H1 (cell line): ENCODE data around the gene FKBP5. TPM values are rescaled to one million over a fixed set of nuclear protein-coding genes. Genes with fewer than 3 reads are reported as not detected.

Experiments
- CTCF ChIA-PET: fragments of 300-600 bp; sonication (Branson Sonifier 250); formaldehyde crosslinking; loops from one replicate; lab custom pipeline; 2021; ENCODE audit not compliant: partially characterized antibody; lab: Charles Lee
- POLR2A ChIA-PET: fragments of 300-600 bp; sonication (Branson Sonifier 250); formaldehyde crosslinking; loops from one replicate; lab custom pipeline; 2021; ENCODE audit warnings: inconsistent platforms; ENCODE audit not compliant: partially characterized antibody; lab: Charles Lee
- DNase-seq, 2 experiments: peaks; one replicate each; pipeline versions ENCODE4 v3.0.0 to v3.0.0-alpha.2; 2010 to 2022; ENCODE audit warnings: low spot score in 2 of 2, low read depth in 1 of 2, mixed read lengths in 1 of 2
- FAIRE-seq: peaks from 2 replicates; lab custom pipeline; 2011; peaks lifted over from hg19 to GRCh38; lab: Jason Lieb, UNC
- H2AFZ ChIP-seq: 2 replicates; pipeline ENCODE4 v1.8.1; 2012; ENCODE audit warnings: low read length, inconsistent platforms
- H2AK5ac ChIP-seq: 2 replicates; pipeline ENCODE4 v1.6.1; 2013; ENCODE audit warnings: low read depth, low read length
- H2BK120ac ChIP-seq: replicated peaks from 2 replicates; pipeline ENCODE3; 2013; ENCODE audit warnings: low read depth, low read length, inconsistent platforms
- H2BK12ac ChIP-seq: 2 replicates; pipeline ENCODE4 v1.6.1; 2013; ENCODE audit warnings: low read depth, low read length
- H2BK15ac ChIP-seq: 2 replicates; pipeline ENCODE4 v1.6.1; 2013; ENCODE audit warnings: low read length
- H2BK20ac ChIP-seq: 2 replicates; pipeline ENCODE4 v1.6.1; 2013; ENCODE audit warnings: low read length
- H2BK5ac ChIP-seq: 2 replicates; pipeline ENCODE4 v1.6.1; 2013; ENCODE audit warnings: low read depth, low read length
- H3K14ac ChIP-seq: 2 replicates; pipeline ENCODE4 v1.6.1; 2013; ENCODE audit warnings: inconsistent platforms; ENCODE audit not compliant: insufficient read length
- H3K18ac ChIP-seq: 2 replicates; pipeline ENCODE4 v1.6.1; 2013; ENCODE audit warnings: low read length; ENCODE audit errors: extremely low read depth
- H3K23ac ChIP-seq: 2 replicates; pipeline ENCODE4 v1.6.1; 2013; ENCODE audit warnings: inconsistent platforms; ENCODE audit not compliant: insufficient read length
- H3K23me2 ChIP-seq: 2 replicates; pipeline ENCODE4 v1.6.1; 2013; ENCODE audit warnings: low read depth, low read length
- H3K27ac ChIP-seq: 2 replicates; pipeline ENCODE4 v1.6.1; 2011; ENCODE audit warnings: low read depth, low read length, inconsistent platforms
- H3K27me3 ChIP-seq, 4 experiments: replicated peaks in 1 of 4; 1 replicate in 1 of 4; 2 replicates in 3 of 4; pipeline versions ENCODE4 v1.6.1 to v1.8.1; 2011 to 2013; ENCODE audit warnings: low read length in 3 of 4, mild to moderate bottlenecking in 3 of 4, inconsistent platforms in 2 of 4, mixed read lengths in 2 of 4, moderate library complexity in 1 of 4; ENCODE audit not compliant: control insufficient read depth in 3 of 4, insufficient read depth in 3 of 4; ENCODE audit errors: extremely low read depth in 1 of 4
- H3K36me3 ChIP-seq, 4 experiments: 2 replicates each; pipeline versions ENCODE4 v1.6.1 to v1.8.1; 2011 to 2013; ENCODE audit warnings: mild to moderate bottlenecking in 4 of 4, low read length in 3 of 4, moderate library complexity in 2 of 4, control low read depth in 1 of 4, inconsistent platforms in 1 of 4; ENCODE audit not compliant: insufficient read depth in 4 of 4, control insufficient read depth in 2 of 4
- H3K4ac ChIP-seq: replicated peaks from 2 replicates; pipeline ENCODE3; 2013; ENCODE audit warnings: low read length, low read depth, mixed read lengths, inconsistent platforms; ENCODE audit not compliant: insufficient read length
- H3K4me1 ChIP-seq, 4 experiments: replicated peaks in 1 of 4; 1 replicate in 1 of 4; 2 replicates in 3 of 4; pipeline versions ENCODE4 v1.6.1 to v1.8.1; 2011 to 2013; ENCODE audit warnings: low read length in 3 of 4, inconsistent platforms in 2 of 4, mixed read lengths in 1 of 4; ENCODE audit not compliant: insufficient read depth in 4 of 4, control insufficient read depth in 3 of 4
- H3K4me2 ChIP-seq, 2 experiments: 2 replicates each; pipeline versions ENCODE4 v1.6.1 to v1.8.1; 2011 to 2013; ENCODE audit warnings: low read depth in 2 of 2, low read length in 2 of 2, control low read depth in 1 of 2, inconsistent platforms in 1 of 2, mild to moderate bottlenecking in 1 of 2; ENCODE audit not compliant: insufficient read depth in 1 of 2
- H3K4me3 ChIP-seq, 4 experiments: fragments of 200-600, 300-600 bp in 1 of 4; sonication (generic), shearing (Covaris generic), sonication (Bioruptor Twin) in 1 of 4; 2 replicates each; pipeline versions ENCODE4 v1.5.1 to v1.8.1; 2011 to 2016; ENCODE audit warnings: low read length in 4 of 4, low read depth in 3 of 4, control low read depth in 2 of 4, inconsistent platforms in 2 of 4, mild to moderate bottlenecking in 2 of 4, mixed read lengths in 1 of 4, moderate library complexity in 1 of 4; ENCODE audit not compliant: insufficient read depth in 2 of 4; ENCODE audit errors: extremely low read depth in 1 of 4
- H3K56ac ChIP-seq: replicated peaks from 2 replicates; pipeline ENCODE3; 2013; ENCODE audit warnings: low read depth, mild to moderate bottlenecking, mixed read lengths, low read length, inconsistent platforms; ENCODE audit not compliant: insufficient read length
- H3K79me1 ChIP-seq: 2 replicates; pipeline ENCODE4 v1.6.1; 2013; ENCODE audit warnings: low read depth, low read length, control low read depth
- H3K79me2 ChIP-seq, 2 experiments: 2 replicates each; pipeline versions ENCODE4 v1.6.1 to v1.8.1; 2012 to 2013; ENCODE audit warnings: low read length in 2 of 2, mild to moderate bottlenecking in 2 of 2, inconsistent platforms in 1 of 2; ENCODE audit not compliant: insufficient read depth in 2 of 2, control insufficient read depth in 1 of 2
- H3K9ac ChIP-seq, 4 experiments: replicated peaks in 1 of 4; 1 replicate in 1 of 4; 2 replicates in 3 of 4; pipeline versions ENCODE4 v1.6.1 to v1.8.1; 2011 to 2013; ENCODE audit warnings: low read depth in 3 of 4, low read length in 3 of 4, control low read depth in 2 of 4, mild to moderate bottlenecking in 2 of 4, moderate library complexity in 2 of 4, inconsistent platforms in 1 of 4; ENCODE audit errors: extremely low read depth in 1 of 4
- H3K9me3 ChIP-seq, 2 experiments: 2 replicates each; pipeline versions ENCODE4 v1.6.1 to v1.8.1; 2012 to 2013; ENCODE audit warnings: mild to moderate bottlenecking in 2 of 2, moderate library complexity in 2 of 2, control low read depth in 1 of 2, inconsistent platforms in 1 of 2, low read depth in 1 of 2, low read length in 1 of 2, mixed read lengths in 1 of 2; ENCODE audit not compliant: insufficient read depth in 2 of 2
- H4K20me1 ChIP-seq, 2 experiments: replicated peaks in 1 of 2; 2 replicates each; pipeline versions ENCODE3 to v1.8.1; 2011 to 2013; ENCODE audit warnings: inconsistent platforms in 2 of 2, low read length in 2 of 2, mild to moderate bottlenecking in 1 of 2; ENCODE audit not compliant: insufficient read depth in 2 of 2, control insufficient read depth in 1 of 2
- H4K5ac ChIP-seq: 2 replicates; pipeline ENCODE4 v1.6.1; 2013; ENCODE audit warnings: low read length, low read depth, mixed read lengths, inconsistent platforms; ENCODE audit not compliant: insufficient read length
- H4K8ac ChIP-seq: 2 replicates; pipeline ENCODE4 v1.8.0; 2013; ENCODE audit warnings: mild to moderate bottlenecking, moderate library complexity, low read length, inconsistent platforms; ENCODE audit not compliant: insufficient read depth; ENCODE audit errors: extremely low read depth
- H4K91ac ChIP-seq: replicated peaks from 2 replicates; pipeline ENCODE3; 2013; ENCODE audit warnings: low read length, mixed read lengths, inconsistent platforms; ENCODE audit not compliant: insufficient read length
- JUND ChIP-seq: IDR thresholded peaks from 2 replicates; pipeline ENCODE4 v1.6.1; 2011; ENCODE audit warnings: mild to moderate bottlenecking, improper control_type of control experiment, low read length
- POLR2A ChIP-seq, 2 experiments: IDR thresholded peaks; 1 replicate in 1 of 2; 2 replicates in 1 of 2; pipeline ENCODE4 v1.6.1; 2011; ENCODE audit warnings: low read depth in 2 of 2, low read length in 2 of 2, mild to moderate bottlenecking in 2 of 2; ENCODE audit errors: control extremely low read depth in 1 of 2
- RAD21 ChIP-seq, 2 experiments: IDR thresholded peaks in 1 of 2; conservative IDR thresholded peaks in 1 of 2; 2 replicates each; pipeline ENCODE4 v1.6.1; 2011; ENCODE audit warnings: low read depth in 2 of 2, low read length in 2 of 2, improper control_type of control experiment in 1 of 2, inconsistent platforms in 1 of 2, mild to moderate bottlenecking in 1 of 2, moderate library complexity in 1 of 2
- WGBS, 2 experiments: shearing (Covaris generic) in 1 of 2; methylation state at CpG; one replicate each; pipeline versions ENCODE4 v1.1.6 to v1.1.7; 2013 to 2015; ENCODE audit warnings: low lambda C conversion rate in 2 of 2, mixed read lengths in 2 of 2, inconsistent platforms in 1 of 2, low coverage in 1 of 2, missing lambda C conversion rate in 1 of 2; ENCODE audit not compliant: insufficient replicate concordance in 2 of 2, insufficient coverage in 1 of 2, insufficient read length in 1 of 2; ENCODE audit errors: extremely low coverage in 1 of 2, missing lambda C conversion rate in 1 of 2; 5-methylcytosine and 5-hydroxymethylcytosine counted together
- polyA plus RNA-seq, 7 experiments: library from polyadenylated mRNA; depleted of rRNA in 3 of 7; stranded (reverse) in 5 of 7; unstranded in 2 of 7; fragments of >200 nt in 5 of 7; fragments of 200-250 nt in 2 of 7; gene quantifications; 1 replicate in 5 of 7; 2 replicates in 1 of 7; 4 replicates in 1 of 7; pipeline versions ENCODE4 v1.2.1 to v1.2.3, GENCODE V29; 2011 to 2013; ENCODE audit warnings: missing spikeins in 2 of 7, mixed read lengths in 2 of 7
- total RNA-seq: library from RNA; stranded (reverse); fragmentation: NEBNext Ultra II Directional; extraction: Animal tissue kit (Norgen Biotek cat#: 25700); gene quantifications from 2 replicates; pipeline ENCODE4 v1.2.1, GENCODE V29; 2021

The FKBP5 gene
- total and polyA plus RNA-seq, 2 of the 8 experiments (the other 6 are each of a cell fraction or from before 2014, with no cell fraction given), result 14.3 to 40.4 TPM

DNA sequence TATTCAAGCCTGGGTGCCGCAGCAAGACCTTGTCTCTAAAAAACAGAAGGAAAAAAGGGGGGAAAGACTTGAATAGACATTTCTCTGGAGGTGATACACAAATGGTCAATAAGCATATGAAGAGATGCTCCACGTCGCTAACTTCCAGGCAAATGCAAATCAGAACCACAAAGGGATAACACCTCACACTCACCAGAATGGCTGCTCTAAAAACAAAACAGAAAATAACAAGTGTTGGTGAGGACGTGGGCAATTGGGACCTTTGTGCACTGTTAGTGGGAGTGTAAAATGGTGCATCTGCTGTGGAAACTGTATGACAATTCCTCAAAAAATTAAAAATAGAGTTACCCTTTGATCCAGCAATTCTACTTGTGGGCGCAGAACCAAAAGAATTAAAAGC lies 127.6 kb downstream of the FKBP5 start:
- H3K4me2 ChIP-seq, result no peak overlapping the region
- H2BK20ac ChIP-seq, result no peak overlapping the region
- H4K8ac ChIP-seq, result no peak overlapping the region
- H3K4me1 ChIP-seq, result peaks cover 0 to 2% (median 1%) of the 10 kb centered on the region in 4 experiments; a peak in 2 of 7 replicates
- no peak overlapping the region for H4K5ac ChIP-seq
- H3K27me3 ChIP-seq, result no peaks in the 10 kb centered on the region
- peaks cover 0 to 1% of the 10 kb centered on the region in 2 experiments for H4K20me1 ChIP-seq
- no peak overlapping the region for H2BK15ac ChIP-seq
- H3K79me1 ChIP-seq, result no peaks in the 10 kb centered on the region
- 0 out of 3 replicates have a peak, but pooled peaks of 1 of the 2 experiments have one; percentile 28 for TF ChIP-seq POLR2A (IDR thresholded peaks at IDR 0.05; ENCODE audit: control extremely low read depth in 1 of 2, low read depth in 2 of 2, low read length in 2 of 2)
- no peak for TF ChIP-seq RAD21 (IDR thresholded peaks at IDR 0.05 in 1 of 2, conservative IDR thresholded peaks at IDR 0.05 in 1 of 2; ENCODE audit: low read depth in 2 of 2, low read length in 2 of 2)
- TF ChIP-seq JUND, result no peak
- no peak overlapping the region for H3K9ac ChIP-seq
- no peak overlapping the region for H3K23ac ChIP-seq
- CTCF ChIA-PET, result interaction anchor here (0.9 to 6.2 kb wide), 8 partner anchors 8 to 197 kb away, joined by 3 to 46 read pairs (median 12); partner anchors contain the start of gene ARMC12
- H3K18ac ChIP-seq, result no peak overlapping the region
- no peak overlapping the region for H3K4ac ChIP-seq
- no peak overlapping the region for H2BK12ac ChIP-seq
- no peak overlapping the region for H2BK120ac ChIP-seq
- no peaks in the 10 kb centered on the region for H3K23me2 ChIP-seq
- H3K36me3 ChIP-seq, result peaks cover 0 to 4% (median 0%) of the 10 kb centered on the region in 4 experiments; a peak in 2 of 8 replicates
- H3K4me3 ChIP-seq, result no peak overlapping the region
- no peak for DNase-seq
- H2AK5ac ChIP-seq, result no peak overlapping the region
- 66% methylated on average over 5 of the region's 5 CpGs; no CpG with 5 or more reads in 1 of the 2 experiments for WGBS, 2 experiments
- no peak overlapping the region for H3K14ac ChIP-seq
- H4K91ac ChIP-seq, result no peak overlapping the region
- H2AFZ ChIP-seq, result no peak overlapping the region
- H3K27ac ChIP-seq, result no peak overlapping the region
- no peaks in the 10 kb centered on the region for H3K9me3 ChIP-seq
- H3K56ac ChIP-seq, result no peak overlapping the region
- H3K79me2 ChIP-seq, result no peaks in the 10 kb centered on the region
- POLR2A ChIA-PET, result interaction anchor here (1.1 kb wide), 1 partner anchor 182 kb away, joined by 3 read pairs; no protein-coding TSS in a partner anchor
- FAIRE-seq, result no peak
- no peak overlapping the region for H2BK5ac ChIP-seq
